Ascending aorta (tissue), 2 donors: ENCODE data around the gene RTEL1. TPM values are rescaled to one million over a fixed set of nuclear protein-coding genes. Genes with fewer than 3 reads are reported as not detected.

ENCODE experiments used
- DNase-seq, 2 donors: peaks; one replicate each; pipeline ENCODE4 v3.0.0-alpha.2; 2019; ENCODE audit warnings: low spot score in 2 of 2
- H3K27ac ChIP-seq, 2 donors: fragments of 200-600 bp; sonication (generic); one replicate each; pipeline ENCODE4 v1.5.1; 2016 to 2017; ENCODE audit warnings: mild to moderate bottlenecking in 1 of 2
- H3K27me3 ChIP-seq: fragments of 200-600 bp; sonication (generic); one replicate; pipeline ENCODE4 v1.5.1; 2017
- H3K36me3 ChIP-seq, 2 donors: fragments of 200-600 bp; sonication (generic); one replicate each; pipeline ENCODE4 v1.5.1; 2016
- H3K4me1 ChIP-seq, 2 donors: fragments of 200-600 bp; sonication (generic); one replicate each; pipeline ENCODE4 v1.5.1; 2016 to 2017; ENCODE audit warnings: mild to moderate bottlenecking in 1 of 2
- H3K4me3 ChIP-seq, 2 donors: fragments of 200-600 bp; sonication (generic); one replicate each; pipeline ENCODE4 v1.5.1; 2016 to 2017; ENCODE audit warnings: mild to moderate bottlenecking in 1 of 2
- H3K9me3 ChIP-seq, 2 donors: fragments of 200-600 bp; sonication (generic); one replicate each; pipeline ENCODE4 v1.5.1; 2016
- intact Hi-C: fragments of 100-400 bp; cut with DNase I; formaldehyde crosslinking; loops from one replicate; pipeline ENCODE4 v1.15.1; 2023
- total RNA-seq: library from RNA; depleted of rRNA; stranded (reverse); fragments of >200 nt; gene quantifications from one replicate; pipeline ENCODE4 v1.1.0, GENCODE V29; 2016
- TF ChIP-seq, protein P1 (sequence below), 3 experiments: fragments of 200-600 bp in 2 of 3; fragments of 450-650 bp in 1 of 3; sonication (generic) in 2 of 3; IDR thresholded peaks; one replicate each; pipeline ENCODE4 v1.5.1; 2016 to 2019; ENCODE audit warnings: antibody characterized with exemption in 3 of 3, mild to moderate bottlenecking in 1 of 3, moderate library complexity in 1 of 3

RTEL1 gene
- total RNA-seq, 1 donor from 2014 or later, result 80.6 TPM

DNA sequence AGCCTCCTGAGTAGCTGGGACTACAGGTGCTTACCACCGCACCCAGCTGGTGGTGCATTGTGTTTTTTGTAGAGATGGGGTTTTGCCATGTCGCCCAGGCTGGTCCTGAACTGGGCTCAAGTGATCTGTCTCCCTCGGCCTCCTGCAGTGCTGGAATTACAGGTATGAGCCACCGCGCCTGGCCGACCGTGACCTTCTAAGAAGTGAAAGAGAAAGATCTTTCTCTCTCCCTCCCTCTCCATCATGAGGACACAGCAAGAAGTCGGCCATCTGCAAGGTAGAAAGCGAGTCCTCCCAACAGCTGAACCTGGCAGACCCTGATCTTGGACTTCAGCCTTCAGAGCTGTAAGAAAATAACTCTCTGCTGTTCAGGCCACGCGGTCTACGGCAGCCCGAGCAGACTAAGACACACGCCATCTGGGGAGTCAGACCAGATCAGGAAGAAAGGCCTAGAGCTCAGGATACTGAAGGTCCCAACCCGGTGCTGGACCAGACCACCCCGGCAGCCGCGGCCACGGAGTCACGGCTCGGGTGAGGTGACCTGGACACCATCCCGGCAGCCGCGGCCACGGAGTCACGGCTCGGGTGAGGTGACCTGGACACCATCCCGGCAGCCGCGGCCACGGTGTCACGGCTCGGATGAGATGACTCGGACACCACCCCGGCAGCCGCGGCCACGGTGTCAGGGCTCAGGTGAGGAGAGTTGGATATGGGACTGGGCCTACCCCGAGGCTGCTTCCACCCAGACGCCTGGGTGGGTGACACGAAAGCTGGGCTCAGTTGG, 40.8 kb upstream of the RTEL1 start:
- H3K27me3 ChIP-seq, result no peaks in the 10 kb centered on the region
- TF ChIP-seq, protein P1, sequence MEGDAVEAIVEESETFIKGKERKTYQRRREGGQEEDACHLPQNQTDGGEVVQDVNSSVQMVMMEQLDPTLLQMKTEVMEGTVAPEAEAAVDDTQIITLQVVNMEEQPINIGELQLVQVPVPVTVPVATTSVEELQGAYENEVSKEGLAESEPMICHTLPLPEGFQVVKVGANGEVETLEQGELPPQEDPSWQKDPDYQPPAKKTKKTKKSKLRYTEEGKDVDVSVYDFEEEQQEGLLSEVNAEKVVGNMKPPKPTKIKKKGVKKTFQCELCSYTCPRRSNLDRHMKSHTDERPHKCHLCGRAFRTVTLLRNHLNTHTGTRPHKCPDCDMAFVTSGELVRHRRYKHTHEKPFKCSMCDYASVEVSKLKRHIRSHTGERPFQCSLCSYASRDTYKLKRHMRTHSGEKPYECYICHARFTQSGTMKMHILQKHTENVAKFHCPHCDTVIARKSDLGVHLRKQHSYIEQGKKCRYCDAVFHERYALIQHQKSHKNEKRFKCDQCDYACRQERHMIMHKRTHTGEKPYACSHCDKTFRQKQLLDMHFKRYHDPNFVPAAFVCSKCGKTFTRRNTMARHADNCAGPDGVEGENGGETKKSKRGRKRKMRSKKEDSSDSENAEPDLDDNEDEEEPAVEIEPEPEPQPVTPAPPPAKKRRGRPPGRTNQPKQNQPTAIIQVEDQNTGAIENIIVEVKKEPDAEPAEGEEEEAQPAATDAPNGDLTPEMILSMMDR (IDR thresholded peaks at IDR 0.05), result no peak
- no peak overlapping the region for H3K4me3 ChIP-seq
- intact Hi-C loops, result no loop called here
- no peaks in the 10 kb centered on the region for H3K9me3 ChIP-seq
- no peak for DNase-seq
- no peaks in the 10 kb centered on the region for H3K4me1 ChIP-seq
- H3K27ac ChIP-seq, result no peak overlapping the region
- peaks cover 15 to 35% of the 10 kb centered on the region in 2 donors for H3K36me3 ChIP-seq

DNA sequence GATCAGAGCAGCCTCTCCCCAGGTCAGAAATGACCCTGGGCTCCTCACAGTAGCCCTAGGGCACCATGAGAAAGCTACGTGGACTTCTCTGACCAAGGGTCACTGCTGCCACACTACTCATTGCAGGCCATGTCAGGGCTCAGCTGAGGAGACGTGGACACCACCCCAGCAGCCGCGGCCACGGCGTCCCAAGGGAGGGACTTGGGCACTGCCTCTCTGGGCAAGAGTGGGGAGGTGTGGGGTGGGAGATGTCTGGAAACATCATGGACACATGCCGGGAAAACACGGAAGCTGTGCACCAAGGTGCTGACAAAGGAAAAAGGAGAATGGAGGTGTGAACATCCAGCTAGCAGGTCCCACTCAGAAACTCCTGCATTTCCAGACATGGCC, 40.2 kb upstream of the RTEL1 start:
- H3K4me3 ChIP-seq, result no peak overlapping the region
- H3K27me3 ChIP-seq, result no peaks in the 10 kb centered on the region
- H3K27ac ChIP-seq, result no peak overlapping the region
- H3K9me3 ChIP-seq, result no peaks in the 10 kb centered on the region
- TF ChIP-seq, protein P1 (IDR thresholded peaks at IDR 0.05), result no peak
- intact Hi-C loops, result no loop called here
- H3K36me3 ChIP-seq, result peaks cover 15 to 35% of the 10 kb centered on the region in 2 donors
- no peaks in the 10 kb centered on the region for H3K4me1 ChIP-seq
- DNase-seq, result no peak

DNA sequence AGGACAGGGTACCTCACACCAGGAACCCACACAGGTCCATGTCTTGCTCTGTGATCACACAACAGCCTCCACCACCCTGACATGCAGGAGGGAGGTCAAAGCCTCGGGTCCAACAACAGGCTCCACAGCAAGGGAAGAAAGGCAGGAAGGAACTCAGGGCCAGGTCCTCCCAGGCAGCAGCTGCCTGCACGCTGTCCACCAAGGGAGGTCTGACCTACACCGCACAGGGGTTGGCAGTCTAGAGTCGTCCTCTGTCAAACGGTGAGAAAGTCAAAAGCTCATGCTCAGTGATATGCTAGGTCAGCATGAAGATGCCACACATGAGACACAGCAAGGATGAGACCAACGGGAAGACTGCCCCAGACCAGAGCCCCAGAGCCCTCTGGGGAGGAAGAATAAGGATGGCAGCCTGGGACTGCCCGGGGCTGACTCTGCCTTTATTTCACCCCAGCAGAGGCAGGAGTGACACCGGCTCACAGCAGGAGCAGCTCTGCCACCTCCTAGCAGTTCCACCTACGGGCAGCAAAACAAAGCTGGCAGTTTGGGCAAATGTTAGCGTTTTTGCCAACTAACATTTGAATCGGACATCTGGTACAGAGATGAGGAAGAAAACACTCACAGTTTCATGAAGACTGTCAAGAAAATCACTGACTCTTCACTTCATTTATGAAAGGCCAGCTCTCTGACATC, 39.7 kb upstream of the RTEL1 start:
- TF ChIP-seq, protein P1 (IDR thresholded peaks at IDR 0.05), result no peak
- H3K27ac ChIP-seq, result no peak overlapping the region
- no peak for DNase-seq
- intact Hi-C loops, result no loop called here
- H3K9me3 ChIP-seq, result no peaks in the 10 kb centered on the region
- peaks cover 15 to 35% of the 10 kb centered on the region in 2 donors for H3K36me3 ChIP-seq
- H3K4me1 ChIP-seq, result no peaks in the 10 kb centered on the region
- H3K27me3 ChIP-seq, result no peaks in the 10 kb centered on the region
- no peak overlapping the region for H3K4me3 ChIP-seq

DNA sequence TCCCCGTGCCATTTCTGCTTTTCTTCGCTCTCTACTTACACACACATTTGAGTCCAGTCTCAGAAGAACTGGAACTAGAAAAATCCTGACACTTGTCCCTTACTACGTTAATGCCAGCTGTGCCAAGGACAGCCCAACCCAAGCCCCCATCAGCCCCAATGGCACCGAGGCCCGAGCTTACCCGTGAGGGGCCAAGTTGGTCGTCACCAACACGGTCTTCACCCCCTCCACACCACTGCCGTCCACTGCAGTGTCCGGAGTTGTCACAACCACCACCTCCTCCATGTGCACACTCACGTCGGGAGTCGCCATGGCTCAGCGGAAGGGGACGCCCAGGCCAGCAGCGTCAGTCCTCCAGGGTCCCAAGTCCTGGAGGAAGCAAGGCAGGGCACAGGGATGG, 39.0 kb upstream of the RTEL1 start:
- TF ChIP-seq, protein P1 (IDR thresholded peaks at IDR 0.05), result no peak
- no peaks in the 10 kb centered on the region for H3K4me1 ChIP-seq
- no peak for DNase-seq
- intact Hi-C loops, result no loop called here
- H3K9me3 ChIP-seq, result no peaks in the 10 kb centered on the region
- H3K27ac ChIP-seq, result no peak overlapping the region
- no peaks in the 10 kb centered on the region for H3K27me3 ChIP-seq
- H3K4me3 ChIP-seq, result no peak overlapping the region
- peaks cover 15 to 30% of the 10 kb centered on the region in 2 donors for H3K36me3 ChIP-seq

DNA sequence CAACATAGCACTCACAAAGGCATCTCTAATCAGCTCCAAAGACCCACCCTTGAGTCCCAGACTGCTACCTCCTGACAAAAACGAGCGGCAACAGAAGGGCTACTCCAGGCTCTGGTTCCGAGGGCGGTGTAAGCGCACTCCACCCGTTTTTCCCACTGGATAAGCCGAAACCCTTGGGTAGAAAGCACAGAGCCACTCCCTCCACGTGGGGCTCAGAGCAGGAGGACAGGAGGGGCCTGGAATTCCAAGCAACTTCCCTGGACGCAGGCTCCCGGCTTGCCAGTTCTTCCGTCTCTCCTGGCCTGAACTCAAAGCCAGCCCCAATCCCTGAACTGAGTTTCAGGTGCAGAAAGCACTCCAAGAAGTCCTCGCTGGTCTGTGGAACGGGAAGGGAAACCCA, 38.6 kb upstream of the RTEL1 start:
- H3K27ac ChIP-seq, result no peak overlapping the region
- no peak overlapping the region for H3K4me3 ChIP-seq
- H3K9me3 ChIP-seq, result no peaks in the 10 kb centered on the region
- no peaks in the 10 kb centered on the region for H3K4me1 ChIP-seq
- H3K36me3 ChIP-seq, result peaks cover 15 to 30% of the 10 kb centered on the region in 2 donors
- no peaks in the 10 kb centered on the region for H3K27me3 ChIP-seq
- TF ChIP-seq, protein P1 (IDR thresholded peaks at IDR 0.05), result no peak
- intact Hi-C loops, result no loop called here
- DNase-seq, result no peak
